ENCODE data around the gene DLX2. TPM values are rescaled to one million over a fixed set of nuclear protein-coding genes. Genes with fewer than 3 reads are reported as not detected.

DLX2 gene
- polyA plus RNA-seq, 3 donors = 0.08 TPM; not detected in 2

- WGBS (ENCODE audit: insufficient coverage) = no CpG with 5 or more reads among the region's 4 CpGs
- Histone ChIP-seq H3K4me2 (replicated peaks; ENCODE audit: extremely low read depth, low read length, poor library complexity, severe bottlenecking) (no peak overlapping the region), H3K9ac (ENCODE audit: insufficient read depth, low read length, poor library complexity, severe bottlenecking) (no peak overlapping the region), H3K27ac (ENCODE audit: low read depth in 1 of 2, low read length in 2 of 2) (no peak overlapping the region), H4K20me1 (ENCODE audit: insufficient read depth, low read length) (no peaks in the 10 kb centered on the region), H3K36me3 (replicated peaks in 1 of 2; ENCODE audit: control insufficient read depth in 1 of 2, insufficient read depth in 2 of 2, low read length in 2 of 2) (no peaks in the 10 kb centered on the region), H3K9me3 (replicated peaks in 1 of 2; ENCODE audit: control insufficient read depth in 1 of 2, insufficient read depth in 1 of 2, low read length in 2 of 2) (no peaks in the 10 kb centered on the region), H2AFZ (ENCODE audit: insufficient read depth, low read depth, low read length, poor library complexity, severe bottlenecking) (no peak overlapping the region), H3K4me3 (replicated peaks in 1 of 3; ENCODE audit: low read depth in 2 of 3, low read length in 3 of 3) (no peak overlapping the region), H3K4me1 (ENCODE audit: control insufficient read depth in 1 of 2, insufficient read depth in 2 of 2, low read length in 2 of 2) (no peaks in the 10 kb centered on the region), H3K79me2 (ENCODE audit: insufficient read depth, low read length) (no peaks in the 10 kb centered on the region), H3K27me3 (ENCODE audit: control insufficient read depth in 2 of 2, insufficient read depth in 2 of 2, low read length in 2 of 2) (no peaks in the 10 kb centered on the region)
- H3K9me3 Mint-ChIP-seq = peaks cover 0 to 3% (median 0%) of the 10 kb centered on the region in 7 donors
- intact Hi-C loops (cut with micrococcal nuclease) = no loop called here
- DNase-seq = no peak
- H3K27ac Mint-ChIP-seq = no peak overlapping the region
- peaks cover 1 to 2% (median 2%) of the 10 kb centered on the region in 3 donors for H3K27me3 Mint-ChIP-seq (ENCODE audit: low read depth in 3 of 3)
- TF ChIP-seq CTCF (IDR thresholded peaks at IDR 0.05) = no peak
- no peak overlapping the region for H3K4me3 Mint-ChIP-seq
- H3K36me3 Mint-ChIP-seq = no peaks in the 10 kb centered on the region
- no peaks in the 10 kb centered on the region for H3K4me1 Mint-ChIP-seq
These were observed 32.7 kb upstream of the DLX2 start for GRCh38 chr2:172135446-172135845.

GRCh38 chr2:172134270-172134669, 31.6 kb upstream of the DLX2 start:
- no peak overlapping the region for H3K27ac ChIP-seq (ENCODE audit: low read depth in 1 of 2, low read length in 2 of 2)
- no peaks in the 10 kb centered on the region for H4K20me1 ChIP-seq (ENCODE audit: insufficient read depth, low read length)
- no peak for DNase-seq
- peaks cover 1 to 2% (median 2%) of the 10 kb centered on the region in 3 donors for H3K27me3 Mint-ChIP-seq (ENCODE audit: low read depth in 3 of 3)
- no peaks in the 10 kb centered on the region for H3K36me3 Mint-ChIP-seq
- H3K4me1 ChIP-seq (ENCODE audit: control insufficient read depth in 1 of 2, insufficient read depth in 2 of 2, low read length in 2 of 2) = no peaks in the 10 kb centered on the region
- H3K9ac ChIP-seq (ENCODE audit: insufficient read depth, low read length, poor library complexity, severe bottlenecking) = no peak overlapping the region
- H3K4me3 Mint-ChIP-seq = no peak overlapping the region
- TF ChIP-seq CTCF (IDR thresholded peaks at IDR 0.05) = no peak
- no peaks in the 10 kb centered on the region for H3K79me2 ChIP-seq (ENCODE audit: insufficient read depth, low read length)
- no peaks in the 10 kb centered on the region for H3K36me3 ChIP-seq (replicated peaks in 1 of 2; ENCODE audit: control insufficient read depth in 1 of 2, insufficient read depth in 2 of 2, low read length in 2 of 2)
- peaks cover 0 to 3% (median 0%) of the 10 kb centered on the region in 7 donors for H3K9me3 Mint-ChIP-seq
- H3K27ac Mint-ChIP-seq = no peak overlapping the region
- H3K4me2 ChIP-seq (replicated peaks; ENCODE audit: extremely low read depth, low read length, poor library complexity, severe bottlenecking) = no peak overlapping the region
- H3K4me1 Mint-ChIP-seq = no peaks in the 10 kb centered on the region
- no peak overlapping the region for H2AFZ ChIP-seq (ENCODE audit: insufficient read depth, low read depth, low read length, poor library complexity, severe bottlenecking)
- no peaks in the 10 kb centered on the region for H3K9me3 ChIP-seq (replicated peaks in 1 of 2; ENCODE audit: control insufficient read depth in 1 of 2, insufficient read depth in 1 of 2, low read length in 2 of 2)
- H3K27me3 ChIP-seq (ENCODE audit: control insufficient read depth in 2 of 2, insufficient read depth in 2 of 2, low read length in 2 of 2) = no peaks in the 10 kb centered on the region
- H3K4me3 ChIP-seq (replicated peaks in 1 of 3; ENCODE audit: low read depth in 2 of 3, low read length in 3 of 3) = no peak overlapping the region
- intact Hi-C loops (cut with micrococcal nuclease) = no loop called here
- 100% methylated on average over 2 of the region's 3 CpGs for WGBS (ENCODE audit: insufficient coverage)
